ENCODE data around the gene ACKR2.

Gene ACKR2

GRCh38 chr3:42814914-42815507 is 5.8 kb downstream of the ACKR2 start:
- TF ChIP-seq CTCF (IDR thresholded peaks at IDR 0.05), result no peak

GRCh38 chr3:42815826-42816225 is 6.6 kb downstream of the ACKR2 start:
- TF ChIP-seq CTCF (IDR thresholded peaks at IDR 0.05), result no peak

GRCh38 chr3:42819351-42819965 is 10.2 kb downstream of the ACKR2 start:
- TF ChIP-seq CTCF (IDR thresholded peaks at IDR 0.05), result no peak

GRCh38 chr3:42820746-42821051 is 11.5 kb downstream of the ACKR2 start:
- no peak for TF ChIP-seq CTCF (IDR thresholded peaks at IDR 0.05)

GRCh38 chr3:42822828-42823227 is 13.6 kb downstream of the ACKR2 start:
- TF ChIP-seq CTCF (IDR thresholded peaks at IDR 0.05), result no peak

GRCh38 chr3:42823351-42823750 is 14.1 kb downstream of the ACKR2 start:
- TF ChIP-seq CTCF (IDR thresholded peaks at IDR 0.05), result no peak

GRCh38 chr3:42826141-42826540 is 16.9 kb downstream of the ACKR2 start:
- no peak for TF ChIP-seq CTCF (IDR thresholded peaks at IDR 0.05)

- no peak for TF ChIP-seq CTCF (IDR thresholded peaks at IDR 0.05)
These were observed 17.8 kb downstream of the ACKR2 start for GRCh38 chr3:42827023-42827422.

Measured in LNCAP (cell line).